Neuronal stem cell (in vitro differentiated cells): ENCODE measurements around the gene C3orf22.

Experiments used
- DNase-seq: peaks from one replicate; pipeline ENCODE4 v3.0.0-alpha.2; 2013; ENCODE audit warnings: low spot score
- H2AFZ ChIP-seq: one replicate; pipeline ENCODE4 v1.6.1; 2013; ENCODE audit warnings: mild to moderate bottlenecking, low read length, inconsistent platforms
- H2AK5ac ChIP-seq: 2 replicates; pipeline ENCODE4 v1.6.1; 2013; ENCODE audit warnings: low read depth, mild to moderate bottlenecking, inconsistent platforms, low read length, moderate library complexity, mixed read lengths
- H2BK120ac ChIP-seq: 2 replicates; pipeline ENCODE4 v1.6.1; 2013; ENCODE audit warnings: low read depth, mild to moderate bottlenecking, inconsistent platforms, low read length, moderate library complexity, mixed read lengths
- H2BK12ac ChIP-seq: one replicate; pipeline ENCODE4 v1.6.1; 2013; ENCODE audit warnings: low read length, inconsistent platforms
- H2BK15ac ChIP-seq: 2 replicates; pipeline ENCODE4 v1.6.1; 2013; ENCODE audit warnings: mild to moderate bottlenecking, low read length, inconsistent platforms, mixed read lengths
- H2BK5ac ChIP-seq: one replicate; pipeline ENCODE4 v1.6.1; 2013; ENCODE audit warnings: inconsistent platforms, mild to moderate bottlenecking, low read length, moderate library complexity
- H3K14ac ChIP-seq: one replicate; pipeline ENCODE4 v1.6.1; 2013; ENCODE audit warnings: low read length, inconsistent platforms
- H3K18ac ChIP-seq: 2 replicates; pipeline ENCODE4 v1.6.1; 2013; ENCODE audit warnings: low read length, inconsistent platforms
- H3K23ac ChIP-seq: 2 replicates; pipeline ENCODE4 v1.6.1; 2013; ENCODE audit warnings: low read depth, mild to moderate bottlenecking, mixed read lengths, low read length, inconsistent platforms; ENCODE audit not compliant: poor library complexity
- H3K27ac ChIP-seq: replicated peaks from 3 replicates; pipeline ENCODE4 v1.5.1; 2013; ENCODE audit warnings: low read length, inconsistent platforms
- H3K27me3 ChIP-seq, 3 experiments: 2 replicates each; pipeline ENCODE4 v1.6.1; 2013; ENCODE audit warnings: low read length in 3 of 3, mild to moderate bottlenecking in 2 of 3, inconsistent platforms in 1 of 3, low read depth in 1 of 3, mixed read lengths in 1 of 3, moderate library complexity in 1 of 3; ENCODE audit not compliant: control insufficient read depth in 3 of 3, insufficient read depth in 3 of 3
- H3K36me3 ChIP-seq, 2 donors: replicated peaks in 1 of 2; 2 replicates each; pipeline ENCODE4 v1.6.1; 2013; ENCODE audit warnings: low read length in 2 of 2; ENCODE audit not compliant: control insufficient read depth in 2 of 2, insufficient read depth in 2 of 2
- H3K4ac ChIP-seq: 2 replicates; pipeline ENCODE4 v1.6.1; 2013; ENCODE audit warnings: inconsistent platforms, mild to moderate bottlenecking, low read length, moderate library complexity
- H3K4me1 ChIP-seq, 2 donors: 1 replicate in 1 of 2; 2 replicates in 1 of 2; pipeline ENCODE4 v1.6.1; 2013; ENCODE audit warnings: low read length in 2 of 2, low read depth in 1 of 2; ENCODE audit not compliant: control insufficient read depth in 2 of 2, insufficient read depth in 1 of 2
- H3K4me2 ChIP-seq: one replicate; pipeline ENCODE4 v1.6.1; 2013; ENCODE audit warnings: mild to moderate bottlenecking, low read length, inconsistent platforms; ENCODE audit not compliant: insufficient read depth, poor library complexity, severe bottlenecking
- H3K4me3 ChIP-seq, 2 donors: 2 replicates each; pipeline ENCODE4 v1.5.1; 2013; ENCODE audit warnings: low read length in 2 of 2, mild to moderate bottlenecking in 2 of 2, inconsistent platforms in 1 of 2, moderate library complexity in 1 of 2
- H3K79me1 ChIP-seq: one replicate; pipeline ENCODE4 v1.6.1; 2013; ENCODE audit warnings: low read depth, mild to moderate bottlenecking, inconsistent platforms, low read length, moderate library complexity
- H3K9ac ChIP-seq: one replicate; pipeline ENCODE4 v1.6.1; 2013; ENCODE audit warnings: mild to moderate bottlenecking, low read depth, low read length, inconsistent platforms; ENCODE audit not compliant: poor library complexity
- H3K9me3 ChIP-seq, 2 donors: replicated peaks in 1 of 2; 2 replicates each; pipeline versions ENCODE3 to v1.6.1; 2013; ENCODE audit warnings: low read length in 2 of 2, mild to moderate bottlenecking in 2 of 2, inconsistent platforms in 1 of 2, low read depth in 1 of 2, mixed read lengths in 1 of 2, moderate library complexity in 1 of 2; ENCODE audit not compliant: control insufficient read depth in 2 of 2, insufficient read depth in 1 of 2
- H4K8ac ChIP-seq: one replicate; pipeline ENCODE4 v1.6.1; 2013; ENCODE audit warnings: low read depth, mild to moderate bottlenecking, inconsistent platforms, low read length, moderate library complexity
- H4K91ac ChIP-seq: one replicate; pipeline ENCODE4 v1.6.1; 2013; ENCODE audit warnings: low read length, low read depth, mild to moderate bottlenecking, inconsistent platforms; ENCODE audit not compliant: poor library complexity
- WGBS, 2 donors: extraction: QIAGEN DNeasy Blood & Tissue Kit; methylation state at CpG; one replicate each; pipeline ENCODE4 v1.1.7; 2013; ENCODE audit warnings: missing lambda C conversion rate in 2 of 2, mixed read lengths in 1 of 2; ENCODE audit not compliant: insufficient read length in 2 of 2, insufficient replicate concordance in 1 of 2; ENCODE audit errors: extremely low coverage in 2 of 2; 5-methylcytosine and 5-hydroxymethylcytosine counted together

C3orf22 gene

GRCh38 chr3:126549861-126550487 is 8.8 kb downstream of the C3orf22 start:
- Histone ChIP-seq H2BK12ac (peak overlapping the region; percentile 53), H3K18ac (peak overlapping the region; percentile 81), H3K23ac (peak overlapping the region; percentile 39), H4K8ac (peak overlapping the region; percentile 45), H2BK5ac (peak overlapping the region; percentile 72), H2BK120ac (no peak overlapping the region), H3K4ac (peak overlapping the region; percentile 41), H3K9me3 (no peaks in the 10 kb centered on the region), H4K91ac (no peak overlapping the region), H3K79me1 (no peaks in the 10 kb centered on the region), H3K27ac (no peak overlapping the region), H2AFZ (peak overlapping the region; percentile 43), H3K9ac (peak overlapping the region; percentile 52), H2BK15ac (peak overlapping the region; percentile 79), H3K4me3 (no peak overlapping the region), H3K4me1 (peaks cover 12 to 21% of the 10 kb centered on the region in 2 donors), H3K27me3 (peaks cover 0 to 31% (median 2%) of the 10 kb centered on the region in 3 experiments), H3K4me2 (no peak overlapping the region), H3K36me3 (no peaks in the 10 kb centered on the region), H2AK5ac (peak overlapping the region; percentile 58), H3K14ac (peak overlapping the region; percentile 63)
- WGBS, 2 donors: no CpG with 5 or more reads among the region's 12 CpGs
- no peak for DNase-seq

- Histone ChIP-seq H3K9ac (no peak overlapping the region), H3K36me3 (no peaks in the 10 kb centered on the region), H2BK12ac (no peak overlapping the region), H2BK120ac (no peak overlapping the region), H4K91ac (no peak overlapping the region), H3K23ac (no peak overlapping the region), H2AK5ac (no peak overlapping the region), H3K4me1 (peaks cover 12 to 21% of the 10 kb centered on the region in 2 donors), H3K18ac (no peak overlapping the region), H2BK15ac (no peak overlapping the region), H3K14ac (no peak overlapping the region), H3K27me3 (peaks cover 0 to 36% (median 2%) of the 10 kb centered on the region in 3 experiments), H3K4me3 (no peak overlapping the region), H4K8ac (no peak overlapping the region), H3K9me3 (no peaks in the 10 kb centered on the region), H3K27ac (no peak overlapping the region), H3K4me2 (no peak overlapping the region), H2AFZ (peak overlapping the region; percentile 43), H3K79me1 (no peaks in the 10 kb centered on the region), H3K4ac (no peak overlapping the region), H2BK5ac (no peak overlapping the region)
- DNase-seq: no peak
- no CpG with 5 or more reads among the region's 9 CpGs for WGBS, 2 donors
Measured at GRCh38 chr3:126548556-126549466, 9.9 kb downstream of the C3orf22 start.

- H3K18ac ChIP-seq: no peak overlapping the region
- H3K4ac ChIP-seq: no peak overlapping the region
- no peaks in the 10 kb centered on the region for H3K36me3 ChIP-seq
- peaks cover 0 to 40% (median 2%) of the 10 kb centered on the region in 3 experiments for H3K27me3 ChIP-seq
- no peak overlapping the region for H3K23ac ChIP-seq
- H2BK12ac ChIP-seq: no peak overlapping the region
- H3K4me3 ChIP-seq: no peak overlapping the region
- H3K79me1 ChIP-seq: no peaks in the 10 kb centered on the region
- no peak overlapping the region for H2AFZ ChIP-seq
- no peak overlapping the region for H2BK120ac ChIP-seq
- no peak overlapping the region for H2BK15ac ChIP-seq
- WGBS, 2 donors: no CpG with 5 or more reads among the region's 1 CpG
- H2AK5ac ChIP-seq: no peak overlapping the region
- H3K27ac ChIP-seq: no peak overlapping the region
- H3K9ac ChIP-seq: no peak overlapping the region
- no peak overlapping the region for H3K4me2 ChIP-seq
- no peak overlapping the region for H2BK5ac ChIP-seq
- no peak overlapping the region for H4K91ac ChIP-seq
- no peak overlapping the region for H3K14ac ChIP-seq
- peaks cover 12 to 21% of the 10 kb centered on the region in 2 donors for H3K4me1 ChIP-seq
- no peaks in the 10 kb centered on the region for H3K9me3 ChIP-seq
- no peak overlapping the region for H4K8ac ChIP-seq
- DNase-seq: no peak
Measured at GRCh38 chr3:126547721-126548120, 11.0 kb downstream of the C3orf22 start.
